Activated T-cell treated with anti-CD3 and anti-CD28 coated beads, Interleukin-2, amount 50 U/mL, for 4 hours (primary cell): ENCODE measurements around the gene LONP1. TPM values are rescaled to one million over a fixed set of nuclear protein-coding genes. Genes with fewer than 3 reads are reported as not detected.
"Not testable (repeated sequence)": the region's sequence is repeated elsewhere in the genome, so short reads cannot be mapped to it uniquely, and the experiment has no call there.

Experiments
- ATAC-seq, 2 donors: fragments of 200-7000 bp; cut with Tn5 transposase; one replicate each; pipeline ENCODE4 v1.10.0; 2021
- DNase-seq: peaks from one replicate; pipeline ENCODE4 v3.0.0-alpha.2; 2020
- H3K27me3 Mint-ChIP-seq: one replicate; pipeline ENCODE4 v1.8.0; 2021; ENCODE audit warnings: low read depth, mixed read lengths
- H3K36me3 Mint-ChIP-seq: one replicate; pipeline ENCODE4 v1.8.0; 2022; ENCODE audit warnings: mixed read lengths; ENCODE audit not compliant: insufficient read depth
- H3K4me1 Mint-ChIP-seq: one replicate; pipeline ENCODE4 v1.8.0; 2021; ENCODE audit warnings: low read depth, mixed read lengths
- H3K4me3 Mint-ChIP-seq: one replicate; pipeline ENCODE4 v1.8.0; 2021; ENCODE audit warnings: mild to moderate bottlenecking, moderate library complexity, mixed read lengths
- H3K9me3 Mint-ChIP-seq: one replicate; pipeline ENCODE4 v1.8.0; 2021; ENCODE audit warnings: mixed read lengths
- total RNA-seq, 3 donors: library from RNA; stranded (reverse); gene quantifications; one replicate each; pipeline ENCODE4 v1.2.1, GENCODE V29; 2021

Gene LONP1
- total RNA-seq, 3 donors from 2014 or later: 286 to 342 (median 328) TPM

GRCh38 chr19:5691822-5692722, 27.9 kb downstream of the LONP1 start:
- H3K4me3 Mint-ChIP-seq: peak overlapping the region; percentile 99
- no peaks in the 10 kb centered on the region for H3K9me3 Mint-ChIP-seq
- H3K27me3 Mint-ChIP-seq: no peaks in the 10 kb centered on the region
- ATAC-seq (peak in 1 of 2 donors; percentile 1), DNase-seq (no peak)
- H3K4me1 Mint-ChIP-seq: peaks cover 14% of the 10 kb centered on the region
- peaks cover 22% of the 10 kb centered on the region for H3K36me3 Mint-ChIP-seq

- peaks cover 20% of the 10 kb centered on the region for H3K36me3 Mint-ChIP-seq
- no peaks in the 10 kb centered on the region for H3K9me3 Mint-ChIP-seq
- ATAC-seq (no peak), DNase-seq (peak; percentile 54)
- peaks cover 17% of the 10 kb centered on the region for H3K4me1 Mint-ChIP-seq
- no peaks in the 10 kb centered on the region for H3K27me3 Mint-ChIP-seq
- H3K4me3 Mint-ChIP-seq: peak overlapping the region; percentile 99
Measured at GRCh38 chr19:5690955-5691821, 28.8 kb downstream of the LONP1 start.

GRCh38 chr19:5690125-5690954, 29.6 kb downstream of the LONP1 start, which contains the start of gene RPL36:
Gene RPL36, plus strand, starts transcription at chr19:5690295. Its CDS starts 213 bp downstream, at chr19:5690508.
- ATAC-seq: peak; percentile 50 to 54
- H3K36me3 Mint-ChIP-seq: peaks cover 20% of the 10 kb centered on the region
- H3K4me1 Mint-ChIP-seq: peaks cover 17% of the 10 kb centered on the region

GRCh38 chr19:5688262-5688881, 31.6 kb downstream of the LONP1 start:
- H3K4me1 Mint-ChIP-seq: peaks cover 17% of the 10 kb centered on the region
- H3K9me3 Mint-ChIP-seq: not testable (repeated sequence)

More at GRCh38 chr19:5690125-5690954, 29.6 kb downstream of the LONP1 start, which contains the start of gene RPL36:
- Mint-ChIP-seq H3K27me3 (no peaks in the 10 kb centered on the region), H3K4me3 (peak within 1 kb of the TSS; percentile 99), H3K9me3 (no peaks in the 10 kb centered on the region)
- DNase-seq: peak; percentile 99

GRCh38 chr19:5687360-5688198, 32.4 kb downstream of the LONP1 start:
- H3K36me3 Mint-ChIP-seq: peaks cover 16% of the 10 kb centered on the region
- H3K27me3 Mint-ChIP-seq: no peaks in the 10 kb centered on the region
- no peak for DNase-seq
- no peak for ATAC-seq
- H3K4me3 Mint-ChIP-seq: peak overlapping the region; percentile 76
- no peaks in the 10 kb centered on the region for H3K9me3 Mint-ChIP-seq
- peaks cover 19% of the 10 kb centered on the region for H3K4me1 Mint-ChIP-seq

More at GRCh38 chr19:5688262-5688881, 31.6 kb downstream of the LONP1 start:
- DNase-seq, ATAC-seq, H3K27me3 Mint-ChIP-seq, H3K4me3 Mint-ChIP-seq: not testable (repeated sequence)
- H3K36me3 Mint-ChIP-seq: peaks cover 20% of the 10 kb centered on the region

GRCh38 chr19:5686647-5687359, 33.1 kb downstream of the LONP1 start:
- peak overlapping the region; percentile 76 for H3K4me3 Mint-ChIP-seq
- ATAC-seq: peak; percentile 66

GRCh38 chr19:5686326-5686646, 33.7 kb downstream of the LONP1 start:
- Mint-ChIP-seq H3K9me3 (no peaks in the 10 kb centered on the region), H3K36me3 (peaks cover 9% of the 10 kb centered on the region), H3K4me1 (peaks cover 25% of the 10 kb centered on the region), H3K27me3 (no peaks in the 10 kb centered on the region), H3K4me3 (peak overlapping the region; percentile 76)
- DNase-seq (no peak), ATAC-seq (no peak)

More at GRCh38 chr19:5686647-5687359, 33.1 kb downstream of the LONP1 start:
- peak; percentile 97 for DNase-seq
- Mint-ChIP-seq H3K27me3 (no peaks in the 10 kb centered on the region), H3K9me3 (no peaks in the 10 kb centered on the region), H3K4me1 (peaks cover 19% of the 10 kb centered on the region), H3K36me3 (peaks cover 9% of the 10 kb centered on the region)

- H3K9me3 Mint-ChIP-seq: no peaks in the 10 kb centered on the region
- H3K27me3 Mint-ChIP-seq: no peaks in the 10 kb centered on the region
- H3K4me3 Mint-ChIP-seq: no peak overlapping the region
- DNase-seq (no peak), ATAC-seq (no peak)
- H3K4me1 Mint-ChIP-seq: peaks cover 27% of the 10 kb centered on the region
- no peaks in the 10 kb centered on the region for H3K36me3 Mint-ChIP-seq
Measured at GRCh38 chr19:5684694-5685430, 35.1 kb downstream of the LONP1 start.

GRCh38 chr19:5683177-5683886, 36.6 kb downstream of the LONP1 start:
- no peak for ATAC-seq
- peaks cover 4% of the 10 kb centered on the region for H3K36me3 Mint-ChIP-seq
- DNase-seq: no peak
- H3K27me3 Mint-ChIP-seq: no peaks in the 10 kb centered on the region
- no peaks in the 10 kb centered on the region for H3K9me3 Mint-ChIP-seq
- H3K4me3 Mint-ChIP-seq: no peak overlapping the region
- H3K4me1 Mint-ChIP-seq: peaks cover 30% of the 10 kb centered on the region

GRCh38 chr19:5682107-5682482, 37.9 kb downstream of the LONP1 start:
- no peak for ATAC-seq
- H3K27me3 Mint-ChIP-seq: no peaks in the 10 kb centered on the region

GRCh38 chr19:5681391-5682106, 38.4 kb downstream of the LONP1 start:
- Mint-ChIP-seq H3K4me1 (peaks cover 27% of the 10 kb centered on the region), H3K36me3 (peaks cover 4% of the 10 kb centered on the region), H3K4me3 (peak overlapping the region; percentile 77), H3K9me3 (no peaks in the 10 kb centered on the region), H3K27me3 (no peaks in the 10 kb centered on the region)
- ATAC-seq (no peak), DNase-seq (no peak)

More at GRCh38 chr19:5682107-5682482, 37.9 kb downstream of the LONP1 start:
- Mint-ChIP-seq H3K4me3 (peak overlapping the region; percentile 77), H3K4me1 (peaks cover 27% of the 10 kb centered on the region), H3K36me3 (peaks cover 4% of the 10 kb centered on the region), H3K9me3 (no peaks in the 10 kb centered on the region)
- DNase-seq: no peak
